ENCODE data around the gene LRRC4C. TPM values are rescaled to one million over a fixed set of nuclear protein-coding genes. Genes with fewer than 3 reads are reported as not detected.

The LRRC4C gene
- total RNA-seq, 2 donors from 2014 or later = 0.95 to 3.2 TPM

DNA sequence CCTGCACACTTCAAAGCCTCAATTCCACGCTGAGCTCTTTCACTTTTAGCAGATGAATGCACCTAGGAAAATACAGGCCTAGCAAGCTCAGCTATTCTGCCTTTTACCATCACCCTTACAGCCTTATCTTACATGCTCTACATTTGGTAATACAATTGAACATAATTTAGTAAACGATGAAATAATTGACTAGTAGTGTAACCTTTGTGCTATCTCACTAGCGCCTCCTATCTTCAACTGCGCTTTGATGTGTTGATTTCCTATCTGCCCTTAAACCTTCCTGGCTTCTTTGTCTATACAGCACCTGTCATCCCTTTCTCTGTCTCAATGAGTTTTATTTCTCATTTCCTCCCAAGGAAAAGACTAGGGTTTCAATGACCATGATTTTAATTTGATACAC lies 149.7 kb downstream of the LRRC4C start:
- no peaks in the 10 kb centered on the region for H3K36me3 ChIP-seq
- DNase-seq (ENCODE audit: low spot score) = no peak
- no peak for ATAC-seq (ENCODE audit: insufficient number of reproducible peaks, low FRiP score, low read depth)
- H3K27ac ChIP-seq = no peak overlapping the region
- H3K9me3 ChIP-seq = no peaks in the 10 kb centered on the region
- no peaks in the 10 kb centered on the region for H3K27me3 ChIP-seq (replicated peaks; ENCODE audit: insufficient read depth)
- TF ChIP-seq CTCF (IDR thresholded peaks at IDR 0.05) = no peak
- no peaks in the 10 kb centered on the region for H3K4me1 ChIP-seq (ENCODE audit: control insufficient read depth in 1 of 2, low read depth in 2 of 2)
- H3K4me3 ChIP-seq = no peak overlapping the region

GRCh38 chr11:41309111-41309522 lies 150.3 kb downstream of the LRRC4C start:
- ATAC-seq (ENCODE audit: insufficient number of reproducible peaks, low FRiP score, low read depth) = no peak

DNA sequence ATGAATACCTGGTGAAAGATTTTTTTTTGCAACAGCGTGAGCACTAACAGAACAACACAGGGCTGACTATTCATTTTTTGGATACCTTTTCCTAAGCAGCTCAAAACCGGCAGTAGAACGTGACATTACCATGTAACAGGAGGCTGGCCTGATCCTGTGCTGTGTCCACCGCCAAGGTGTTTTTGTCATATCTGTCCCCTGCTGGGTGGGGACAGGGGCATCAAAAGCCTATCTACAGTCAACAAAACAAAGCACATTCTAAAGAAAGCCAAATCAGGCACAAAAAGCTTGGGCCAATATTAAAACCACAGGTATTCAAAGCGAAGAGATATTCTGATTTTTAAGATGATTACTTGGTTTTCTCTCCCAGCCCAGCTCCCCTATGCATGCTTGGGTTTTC lies 151.2 kb downstream of the LRRC4C start:
- no peaks in the 10 kb centered on the region for H3K4me1 ChIP-seq (ENCODE audit: control insufficient read depth in 1 of 2, low read depth in 2 of 2)
- no peak for DNase-seq (ENCODE audit: low spot score)
- H3K9me3 ChIP-seq = no peaks in the 10 kb centered on the region
- H3K4me3 ChIP-seq = no peak overlapping the region
- no peak for TF ChIP-seq CTCF (IDR thresholded peaks at IDR 0.05)
- no peak for ATAC-seq (ENCODE audit: insufficient number of reproducible peaks, low FRiP score, low read depth)
- no peaks in the 10 kb centered on the region for H3K27me3 ChIP-seq (replicated peaks; ENCODE audit: insufficient read depth)
- no peaks in the 10 kb centered on the region for H3K36me3 ChIP-seq
- H3K27ac ChIP-seq = no peak overlapping the region

More at GRCh38 chr11:41309111-41309522, 150.3 kb downstream of the LRRC4C start:
- H3K27me3 ChIP-seq (replicated peaks; ENCODE audit: insufficient read depth) = no peaks in the 10 kb centered on the region
- H3K27ac ChIP-seq = no peak overlapping the region
- H3K36me3 ChIP-seq = no peaks in the 10 kb centered on the region
- DNase-seq (ENCODE audit: low spot score) = no peak
- H3K9me3 ChIP-seq = no peaks in the 10 kb centered on the region
- no peak for TF ChIP-seq CTCF (IDR thresholded peaks at IDR 0.05)
- H3K4me1 ChIP-seq (ENCODE audit: control insufficient read depth in 1 of 2, low read depth in 2 of 2) = no peaks in the 10 kb centered on the region
- no peak overlapping the region for H3K4me3 ChIP-seq

DNA sequence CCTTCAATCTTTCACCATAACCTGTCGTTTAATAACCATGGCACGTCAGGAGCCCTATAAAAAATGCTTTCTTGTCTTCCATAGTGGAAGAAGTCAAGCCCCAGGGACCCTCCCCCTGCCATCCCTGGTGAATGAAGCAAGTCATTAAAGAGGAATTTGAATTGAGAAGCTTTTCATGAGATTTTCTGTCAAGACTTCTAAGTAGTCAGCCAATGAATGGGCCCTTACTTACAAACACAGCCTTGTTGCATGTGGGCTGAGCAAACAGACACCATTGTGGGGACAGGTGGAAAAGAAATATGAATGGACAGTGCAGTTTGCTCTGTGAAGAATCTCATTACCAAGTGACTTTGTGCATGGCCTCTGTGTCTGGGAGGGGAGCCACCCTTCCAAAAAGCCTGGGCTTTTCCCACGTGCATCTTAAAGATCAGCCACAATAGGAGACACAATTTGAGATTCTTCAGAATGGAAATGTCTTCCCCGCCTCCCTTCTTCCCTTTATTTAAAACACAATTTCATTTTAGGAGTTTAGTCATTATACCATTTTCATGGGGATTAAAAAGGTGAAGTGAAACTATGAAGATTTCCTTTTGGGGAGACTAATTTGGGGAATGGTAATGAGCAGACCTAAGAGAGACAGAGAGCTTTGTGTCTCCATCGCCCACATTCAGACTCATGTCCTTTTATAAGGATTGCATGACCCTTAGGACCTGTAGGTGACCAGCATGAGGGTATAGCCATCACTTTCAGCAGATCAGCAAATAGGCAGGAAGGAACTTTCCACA lies 152.0 kb downstream of the LRRC4C start:
- Histone ChIP-seq H3K36me3 (no peaks in the 10 kb centered on the region), H3K27ac (no peak overlapping the region), H3K4me3 (no peak overlapping the region), H3K4me1 (ENCODE audit: control insufficient read depth in 1 of 2, low read depth in 2 of 2) (no peaks in the 10 kb centered on the region), H3K9me3 (no peaks in the 10 kb centered on the region), H3K27me3 (replicated peaks; ENCODE audit: insufficient read depth) (no peaks in the 10 kb centered on the region)
- TF ChIP-seq CTCF (IDR thresholded peaks at IDR 0.05) = no peak
- no peak for ATAC-seq (ENCODE audit: insufficient number of reproducible peaks, low FRiP score, low read depth)
- no peak for DNase-seq (ENCODE audit: low spot score)

DNA sequence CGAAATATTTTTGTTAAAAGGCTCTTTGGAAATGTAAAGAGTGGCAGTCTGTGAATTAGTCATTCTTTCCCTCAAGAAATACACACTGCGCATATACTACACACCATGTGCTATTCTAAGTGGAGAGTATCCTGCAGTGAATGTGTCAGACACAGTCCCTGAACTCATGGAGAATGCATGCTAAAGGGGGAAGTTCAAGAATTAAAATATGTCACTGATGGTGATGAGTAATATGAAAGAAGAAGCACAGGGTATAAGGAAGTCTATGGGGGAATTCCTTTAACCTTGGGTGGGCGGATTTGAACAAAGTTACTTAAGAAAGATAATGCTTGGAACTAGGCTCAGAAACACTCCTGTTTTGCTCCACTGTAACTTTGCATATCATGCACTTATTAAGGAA lies 153.0 kb downstream of the LRRC4C start:
- no peak for TF ChIP-seq CTCF (IDR thresholded peaks at IDR 0.05)
- no peak for ATAC-seq (ENCODE audit: insufficient number of reproducible peaks, low FRiP score, low read depth)
- H3K27ac ChIP-seq = no peak overlapping the region
- no peaks in the 10 kb centered on the region for H3K27me3 ChIP-seq (replicated peaks; ENCODE audit: insufficient read depth)
- H3K36me3 ChIP-seq = no peaks in the 10 kb centered on the region
- H3K4me1 ChIP-seq (ENCODE audit: control insufficient read depth in 1 of 2, low read depth in 2 of 2) = no peaks in the 10 kb centered on the region
- no peak for DNase-seq (ENCODE audit: low spot score)
- no peaks in the 10 kb centered on the region for H3K9me3 ChIP-seq
- H3K4me3 ChIP-seq = no peak overlapping the region
